ENCODE measurements around the gene FUT8.

FUT8 gene

GRCh38 chr14:65580973-65581372 is 168.4 kb downstream of the FUT8 start:
- no peak for DNase-seq (ENCODE audit: low spot score)
- TF ChIP-seq CTCF (IDR thresholded peaks at IDR 0.05; ENCODE audit: extremely low read depth, missing control alignments), result no peak

GRCh38 chr14:65581378-65581777 is 168.8 kb downstream of the FUT8 start:
- TF ChIP-seq CTCF (IDR thresholded peaks at IDR 0.05; ENCODE audit: extremely low read depth, missing control alignments), result no peak
- no peak for DNase-seq (ENCODE audit: low spot score)

- TF ChIP-seq CTCF (IDR thresholded peaks at IDR 0.05; ENCODE audit: extremely low read depth, missing control alignments), result no peak
Measured at GRCh38 chr14:65581799-65582198, 169.3 kb downstream of the FUT8 start.

GRCh38 chr14:65585216-65585615 is 172.7 kb downstream of the FUT8 start:
- DNase-seq (ENCODE audit: low spot score), result no peak
- no peak for TF ChIP-seq CTCF (IDR thresholded peaks at IDR 0.05; ENCODE audit: extremely low read depth, missing control alignments)

More at GRCh38 chr14:65581799-65582198, 169.3 kb downstream of the FUT8 start:
- DNase-seq (ENCODE audit: low spot score), result no peak

GRCh38 chr14:65588426-65589140 is 176.1 kb downstream of the FUT8 start:
- DNase-seq (ENCODE audit: low spot score), result no peak
- no peak for TF ChIP-seq CTCF (IDR thresholded peaks at IDR 0.05; ENCODE audit: extremely low read depth, missing control alignments)

- no peak for DNase-seq (ENCODE audit: low spot score)
- no peak for TF ChIP-seq CTCF (IDR thresholded peaks at IDR 0.05; ENCODE audit: extremely low read depth, missing control alignments)
Measured at GRCh38 chr14:65594153-65594881, 181.8 kb downstream of the FUT8 start.

- no peak for TF ChIP-seq CTCF (IDR thresholded peaks at IDR 0.05; ENCODE audit: extremely low read depth, missing control alignments)
- no peak for DNase-seq (ENCODE audit: low spot score)
Measured at GRCh38 chr14:65594882-65595237, 182.3 kb downstream of the FUT8 start.
